Measurements from ENCODE around the gene PLCB4.

DNA sequence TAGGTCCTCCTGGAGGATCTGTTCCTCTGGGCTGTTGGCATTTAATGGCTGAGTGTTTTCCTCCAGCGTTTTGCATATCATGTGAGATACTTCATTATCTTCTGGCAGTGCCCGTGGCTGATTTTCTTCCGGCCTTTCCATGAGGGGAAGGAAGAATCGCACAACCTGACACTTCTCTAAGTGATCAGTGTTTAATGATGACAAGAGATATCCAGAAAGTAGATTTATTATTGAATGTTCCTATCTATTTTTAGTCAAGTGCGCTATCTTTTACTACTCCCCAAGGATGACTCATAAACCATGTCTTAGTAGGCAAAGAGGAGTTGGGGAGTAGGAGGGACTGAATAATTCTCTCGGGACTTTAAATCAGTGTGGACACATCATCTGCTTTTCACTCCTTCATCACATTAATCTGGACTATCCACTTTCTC, 149.7 kb downstream of the PLCB4 start:
- TF ChIP-seq EP300 (IDR thresholded peaks at IDR 0.05) = no peak
- TF ChIP-seq POLR2AphosphoS5 (IDR thresholded peaks at IDR 0.05) = no peak
- TF ChIP-seq, protein P1, sequence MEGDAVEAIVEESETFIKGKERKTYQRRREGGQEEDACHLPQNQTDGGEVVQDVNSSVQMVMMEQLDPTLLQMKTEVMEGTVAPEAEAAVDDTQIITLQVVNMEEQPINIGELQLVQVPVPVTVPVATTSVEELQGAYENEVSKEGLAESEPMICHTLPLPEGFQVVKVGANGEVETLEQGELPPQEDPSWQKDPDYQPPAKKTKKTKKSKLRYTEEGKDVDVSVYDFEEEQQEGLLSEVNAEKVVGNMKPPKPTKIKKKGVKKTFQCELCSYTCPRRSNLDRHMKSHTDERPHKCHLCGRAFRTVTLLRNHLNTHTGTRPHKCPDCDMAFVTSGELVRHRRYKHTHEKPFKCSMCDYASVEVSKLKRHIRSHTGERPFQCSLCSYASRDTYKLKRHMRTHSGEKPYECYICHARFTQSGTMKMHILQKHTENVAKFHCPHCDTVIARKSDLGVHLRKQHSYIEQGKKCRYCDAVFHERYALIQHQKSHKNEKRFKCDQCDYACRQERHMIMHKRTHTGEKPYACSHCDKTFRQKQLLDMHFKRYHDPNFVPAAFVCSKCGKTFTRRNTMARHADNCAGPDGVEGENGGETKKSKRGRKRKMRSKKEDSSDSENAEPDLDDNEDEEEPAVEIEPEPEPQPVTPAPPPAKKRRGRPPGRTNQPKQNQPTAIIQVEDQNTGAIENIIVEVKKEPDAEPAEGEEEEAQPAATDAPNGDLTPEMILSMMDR (IDR thresholded peaks at IDR 0.05) = no peak
- no peak for TF ChIP-seq POLR2A (IDR thresholded peaks at IDR 0.05)
